NCI-H2081 treated with DMSO at 0.1 percent for 48 hours (cell line): ENCODE results near the gene YOD1.

Experiments
- DNase-seq: peaks from one replicate; lab custom pipeline; 2025; lab: John Stamatoyannopoulos, UW

YOD1 gene

DNA sequence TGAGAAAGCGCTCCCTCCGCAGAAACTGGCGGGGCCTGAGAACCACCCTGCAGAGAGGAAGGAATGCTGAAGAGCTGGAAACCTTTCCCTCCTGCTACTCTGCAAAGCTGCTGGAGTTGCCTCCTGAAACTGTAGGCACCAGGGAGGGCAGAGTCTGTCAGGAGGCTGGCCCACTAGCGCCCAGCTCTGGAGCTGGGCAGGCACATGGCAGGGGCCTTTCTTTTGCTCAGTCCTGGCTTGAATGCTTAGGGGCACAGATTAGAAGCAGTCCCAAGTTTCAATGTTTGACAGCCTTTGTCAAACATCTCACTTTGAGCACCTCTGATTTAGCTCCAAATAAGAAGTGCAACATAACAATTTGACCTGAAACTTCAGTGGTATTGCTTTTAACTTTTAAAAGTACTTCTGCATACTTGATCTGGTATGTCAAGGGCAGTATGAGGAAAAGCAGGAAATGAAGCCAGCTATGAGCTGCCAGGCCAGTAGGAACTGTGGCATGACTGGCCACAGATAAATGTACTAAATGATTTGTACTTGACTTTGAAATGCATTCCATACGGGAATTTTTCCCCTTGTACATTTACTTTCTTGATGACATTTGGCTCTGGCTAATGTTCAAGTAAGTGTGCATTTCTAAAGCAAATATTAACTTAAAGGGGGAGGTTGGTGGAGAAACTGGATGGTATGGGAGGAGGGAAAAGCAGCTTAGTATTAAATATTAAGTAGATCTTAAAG, 25.7 kb downstream of the YOD1 start:
- DNase-seq = no peak

GRCh38 chr1:207024202-207025145, 26.5 kb downstream of the YOD1 start:
- no peak for DNase-seq

- no peak for DNase-seq
These were observed 27.9 kb downstream of the YOD1 start for GRCh38 chr1:207022996-207023679.

DNA sequence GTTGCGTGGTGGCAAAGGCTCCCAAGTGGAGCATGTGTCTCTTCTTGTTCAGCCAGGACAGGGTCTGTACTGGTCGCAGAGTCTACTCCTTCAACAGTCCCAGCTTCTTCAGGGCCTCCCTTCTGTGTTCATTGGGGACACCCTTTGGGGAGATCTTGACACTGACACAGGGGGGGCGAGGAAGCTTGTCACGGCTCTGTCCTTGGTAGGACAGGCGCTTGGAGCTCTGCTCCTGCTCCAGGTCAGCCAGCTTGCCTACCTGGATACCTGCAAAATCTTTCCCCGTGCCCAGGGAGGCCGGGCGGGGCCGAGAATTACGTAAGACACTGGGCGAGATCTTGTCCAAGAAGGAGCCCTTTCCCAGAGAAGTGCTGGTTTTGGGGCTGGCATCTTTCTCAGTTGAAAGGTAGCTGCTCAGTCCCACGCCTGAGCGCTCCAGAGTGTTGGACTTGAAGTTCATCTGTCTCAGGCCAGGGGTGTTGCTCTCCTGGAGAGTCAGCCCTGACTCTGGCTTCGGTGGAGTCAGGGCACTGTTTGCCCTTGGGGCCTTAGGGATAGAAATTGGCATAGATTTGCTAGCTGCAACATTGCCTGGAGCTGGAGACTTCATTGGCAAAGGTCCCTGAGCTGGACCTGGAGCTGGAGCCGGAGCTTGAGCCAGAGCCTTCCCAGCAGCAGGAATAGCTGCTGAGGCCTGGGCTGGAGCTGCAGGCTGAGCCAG, 29.0 kb downstream of the YOD1 start:
- DNase-seq = no peak

DNA sequence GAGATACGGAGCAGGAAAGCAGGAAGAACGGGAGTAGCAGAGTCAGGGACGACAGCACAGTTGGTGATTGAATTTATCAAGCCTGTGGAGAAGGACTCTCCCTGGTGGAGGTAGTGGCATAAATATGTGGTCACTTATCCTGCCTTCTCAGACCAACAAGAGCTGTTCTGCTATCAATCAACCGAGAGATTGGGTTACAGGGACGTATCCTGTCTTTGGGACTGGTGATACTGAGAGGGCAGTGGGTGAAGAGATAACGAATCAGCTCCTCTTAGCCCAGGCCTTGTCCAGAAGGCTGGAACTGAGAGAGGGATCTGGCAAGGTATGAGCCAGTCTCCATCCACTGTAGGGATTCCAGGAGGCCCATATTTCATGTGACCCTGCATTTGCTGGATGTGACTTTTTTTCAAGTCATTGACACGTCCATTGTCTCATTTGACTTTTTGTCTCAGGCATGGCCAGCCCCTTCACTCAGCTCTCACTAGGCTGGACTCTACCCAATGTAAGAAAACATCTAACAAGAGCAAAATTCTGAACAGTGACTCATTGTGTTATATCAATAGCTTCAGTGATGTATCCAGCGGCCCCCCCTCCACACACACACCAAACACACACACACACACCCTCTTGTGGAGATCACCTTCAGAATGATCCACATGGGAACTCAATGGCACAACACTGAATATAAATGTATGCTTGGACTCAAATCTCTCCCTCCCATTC, 29.7 kb downstream of the YOD1 start:
- DNase-seq = no peak

DNA sequence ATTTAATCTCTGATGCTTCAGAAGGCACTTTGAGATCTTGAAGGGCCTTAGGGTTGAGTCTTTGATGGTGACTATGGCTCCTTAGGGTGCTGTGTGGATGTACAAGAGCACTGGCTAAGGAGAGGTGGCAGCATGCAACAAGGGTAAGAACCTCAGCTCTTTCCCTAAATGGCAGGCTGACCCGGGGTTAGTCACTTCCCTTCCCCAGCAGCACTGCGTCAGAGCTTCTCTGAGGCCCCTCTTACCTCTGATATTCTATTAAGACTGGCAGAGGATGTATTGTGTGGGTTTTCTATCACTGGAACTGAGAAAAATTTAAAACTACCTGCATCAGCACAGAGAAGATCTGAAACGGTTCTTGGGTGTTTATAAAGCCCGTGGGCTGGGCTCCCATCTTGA, 30.3 kb downstream of the YOD1 start:
- DNase-seq = no peak

- DNase-seq = no peak
These were observed 30.8 kb downstream of the YOD1 start for GRCh38 chr1:207020065-207020708.

DNA sequence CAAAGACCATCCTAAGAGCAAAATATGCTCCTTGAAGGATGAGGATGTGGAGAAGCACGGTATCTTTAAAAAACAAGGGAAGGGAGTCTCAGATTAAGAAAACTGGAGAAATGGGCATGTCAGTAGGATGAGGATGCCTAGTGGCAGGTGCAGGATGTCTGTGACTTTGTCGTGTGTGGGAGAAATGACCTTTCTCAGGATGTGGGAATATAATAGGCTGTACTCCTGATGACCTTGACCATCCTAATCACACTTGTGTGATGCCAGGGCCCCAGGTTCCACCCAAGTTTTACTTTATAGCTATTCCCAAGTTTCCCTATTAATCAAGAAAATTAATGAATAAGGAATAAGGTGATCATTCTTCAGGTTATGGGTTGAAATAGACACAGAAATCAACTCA, 31.3 kb downstream of the YOD1 start:
- DNase-seq = no peak

- no peak for DNase-seq
These were observed 31.8 kb downstream of the YOD1 start for GRCh38 chr1:207019161-207019560.

DNA sequence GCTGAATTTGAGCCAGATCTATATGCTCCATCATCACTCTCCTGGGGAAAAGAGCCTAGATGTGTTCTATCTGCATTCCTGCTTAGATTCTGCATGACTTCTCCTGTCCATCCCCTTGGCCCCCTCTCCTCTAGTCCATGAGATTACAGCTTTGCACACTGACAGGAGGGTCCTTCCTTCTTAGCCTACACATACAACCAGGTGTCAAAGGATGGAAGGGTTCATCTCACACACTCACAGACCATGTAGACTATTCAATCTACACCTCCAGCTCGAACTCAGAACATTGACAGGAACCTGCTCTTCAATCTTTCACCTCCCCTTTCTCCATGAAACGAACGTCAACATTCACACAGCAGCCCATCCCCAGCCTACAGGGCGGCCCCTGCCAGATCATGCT, 32.3 kb downstream of the YOD1 start:
- no peak for DNase-seq

GRCh38 chr1:207017615-207018559, 33.1 kb downstream of the YOD1 start:
- DNase-seq = no peak

- no peak for DNase-seq
These were observed 35.2 kb downstream of the YOD1 start for GRCh38 chr1:207015791-207016190.

DNA sequence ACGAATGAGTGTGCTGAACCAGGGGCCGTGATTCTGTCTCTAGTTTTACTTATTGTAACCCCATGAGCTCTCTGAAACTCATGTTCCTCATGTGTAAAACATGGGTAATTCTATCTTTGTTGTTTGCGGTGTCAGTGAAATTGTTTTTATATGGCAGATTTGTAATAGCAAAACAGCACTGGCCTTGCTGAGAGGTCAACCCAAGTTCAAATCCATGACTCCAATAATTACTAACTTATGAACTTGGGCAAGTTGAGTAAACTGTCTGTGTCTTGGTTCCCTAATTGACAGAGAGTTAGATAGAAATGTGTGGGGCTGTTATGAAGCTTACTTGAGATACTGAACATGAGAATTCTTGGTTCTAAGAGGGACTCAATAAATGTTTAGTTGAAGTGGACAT, 36.3 kb downstream of the YOD1 start:
- DNase-seq = no peak

- DNase-seq = no peak
These were observed 37.5 kb downstream of the YOD1 start for GRCh38 chr1:207013321-207014085.

DNA sequence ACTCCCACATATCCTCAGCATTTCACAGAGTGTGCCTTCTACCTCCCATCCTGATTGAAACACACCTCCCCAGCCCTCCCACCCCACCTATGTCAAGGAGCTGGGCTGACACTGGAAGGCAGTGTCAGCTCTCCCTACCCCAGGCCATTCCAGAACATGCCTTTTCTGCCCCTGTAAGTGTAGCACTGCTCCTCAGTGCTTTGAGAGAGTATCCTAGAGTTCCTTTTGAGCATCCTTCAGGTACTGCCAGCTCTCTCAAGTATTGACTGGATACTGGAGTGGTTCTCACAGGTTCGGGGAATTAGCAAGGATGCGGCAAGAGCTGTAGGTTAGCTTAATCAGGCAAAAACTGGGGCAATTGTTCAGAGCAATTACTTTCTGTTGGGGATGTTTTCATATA, 40.3 kb downstream of the YOD1 start:
- DNase-seq = no peak

DNA sequence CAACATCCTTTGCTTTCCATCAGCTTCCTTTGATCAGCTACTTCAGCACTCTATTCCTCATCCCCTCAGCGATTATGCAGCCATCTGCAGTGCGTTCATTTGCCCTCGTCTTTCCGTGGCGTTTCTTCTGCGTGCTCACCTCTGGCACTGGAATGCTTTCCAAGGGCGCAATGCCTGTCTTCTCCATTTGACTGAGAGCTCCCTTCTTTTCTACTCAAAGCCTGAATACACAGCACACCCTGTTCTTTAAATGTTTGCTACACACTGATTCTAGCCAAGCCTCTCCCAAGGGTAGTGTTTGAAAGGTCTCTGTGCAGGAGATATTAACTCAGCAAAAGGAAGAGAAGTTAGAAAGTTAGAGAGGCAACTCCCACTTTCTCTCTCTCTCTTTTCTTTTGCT, 41.1 kb downstream of the YOD1 start:
- no peak for DNase-seq

GRCh38 chr1:207009182-207009850, 41.7 kb downstream of the YOD1 start:
- no peak for DNase-seq

DNA sequence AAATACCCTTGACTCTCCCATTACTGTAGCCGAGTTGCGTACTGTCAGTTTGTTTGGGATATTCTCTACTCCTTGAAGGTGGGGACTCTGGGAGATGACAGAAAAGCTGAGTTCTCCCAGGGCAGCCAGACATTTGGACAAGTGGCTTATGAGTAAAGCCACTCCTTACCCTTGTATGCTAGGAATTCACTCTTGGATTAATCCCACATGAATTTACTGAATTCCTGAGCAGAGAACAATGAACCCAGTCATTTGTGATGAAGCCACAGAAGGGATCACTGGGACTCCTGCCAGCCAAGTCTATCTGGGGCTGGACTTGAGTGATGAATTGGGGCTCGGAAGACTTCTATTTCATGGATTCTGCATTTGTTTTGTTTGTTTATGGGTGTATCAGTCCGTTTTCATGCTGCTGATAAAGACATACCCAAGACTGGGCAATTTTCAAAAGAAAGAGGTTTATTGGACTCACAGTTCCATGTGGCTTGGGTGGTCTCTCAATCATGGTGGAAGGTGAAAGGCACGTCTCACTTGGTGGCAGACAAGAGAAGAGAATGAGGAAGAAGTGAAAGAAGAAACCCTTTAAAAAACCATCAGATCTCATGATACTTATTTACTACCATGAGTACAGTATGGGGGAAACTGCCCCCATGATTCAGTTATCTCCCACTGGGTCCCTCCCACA, 43.5 kb downstream of the YOD1 start:
- DNase-seq = no peak
